Small intestine (tissue), 7 donors: Measurements from ENCODE around the gene LRP1. TPM values are rescaled to one million over a fixed set of nuclear protein-coding genes. Genes with fewer than 3 reads are reported as not detected.

ENCODE experiments used
- DNase-seq, 2 donors: peaks; one replicate each; pipeline versions ENCODE4 v3.0.0 to v3.0.0-alpha.2; 2013
- FAIRE-seq: peaks from 2 replicates; lab custom pipeline; 2012; peaks lifted over from hg19 to GRCh38; lab: Jason Lieb, UNC
- H3K27ac ChIP-seq, 3 donors: one replicate each; pipeline ENCODE4 v1.5.1; 2013; ENCODE audit warnings: low read length in 2 of 3, mild to moderate bottlenecking in 2 of 3, control low read depth in 1 of 3, inconsistent platforms in 1 of 3, low read depth in 1 of 3, moderate library complexity in 1 of 3
- H3K27me3 ChIP-seq, 3 donors: one replicate each; pipeline ENCODE4 v1.6.1; 2013; ENCODE audit warnings: low read length in 3 of 3, inconsistent platforms in 1 of 3; ENCODE audit not compliant: control insufficient read depth in 3 of 3, insufficient read depth in 3 of 3
- H3K36me3 ChIP-seq, 3 donors: one replicate each; pipeline ENCODE4 v1.6.1; 2013; ENCODE audit warnings: low read length in 3 of 3, inconsistent platforms in 1 of 3, low read depth in 1 of 3, mild to moderate bottlenecking in 1 of 3, moderate library complexity in 1 of 3; ENCODE audit not compliant: control insufficient read depth in 3 of 3, insufficient read depth in 2 of 3
- H3K4me1 ChIP-seq, 3 donors: one replicate each; pipeline ENCODE4 v1.6.1; 2013; ENCODE audit warnings: low read length in 2 of 3, inconsistent platforms in 1 of 3, low read depth in 1 of 3, mild to moderate bottlenecking in 1 of 3, moderate library complexity in 1 of 3; ENCODE audit not compliant: control insufficient read depth in 3 of 3, insufficient read depth in 2 of 3
- H3K4me3 ChIP-seq, 3 donors: one replicate each; pipeline ENCODE4 v1.5.1; 2013; ENCODE audit warnings: low read length in 3 of 3, control low read depth in 1 of 3, inconsistent platforms in 1 of 3, low read depth in 1 of 3, mild to moderate bottlenecking in 1 of 3, moderate library complexity in 1 of 3
- H3K9me3 ChIP-seq, 2 donors: one replicate each; pipeline ENCODE4 v1.6.1; 2013; ENCODE audit warnings: low read depth in 1 of 2, low read length in 1 of 2; ENCODE audit not compliant: control insufficient read depth in 2 of 2, insufficient read depth in 1 of 2
- WGBS, 3 donors: extraction: QIAGEN DNeasy Blood & Tissue Kit; methylation state at CpG; one replicate each; pipeline ENCODE4 v1.1.7; 2013; 5-methylcytosine and 5-hydroxymethylcytosine counted together
- polyA plus RNA-seq, 4 donors: library from polyadenylated mRNA; stranded (reverse) in 3 of 4; unstranded in 1 of 4; fragments of 200-250 nt in 3 of 4; fragments of 120-200 nt in 1 of 4; gene quantifications; one replicate each; pipeline versions ENCODE4 v1.2.1 to v1.2.3, GENCODE V29; 2013
- donor health status: healthy with polysubstance abuse.
- donor health status: control.
- donor health status: control.
- donor health status: Bipolar disorder and iron deficiency.
- donor health status: healthy.

LRP1 gene
- polyA plus RNA-seq, 4 donors: 24.3 to 55.3 (median 41.6) TPM

- peaks cover 2 to 91% (median 3%) of the 10 kb centered on the region in 3 donors for H3K36me3 ChIP-seq
- DNase-seq (no peak), FAIRE-seq (no peak)
- peaks cover 12 to 46% (median 24%) of the 10 kb centered on the region in 3 donors for H3K4me1 ChIP-seq
- H3K9me3 ChIP-seq: no peaks in the 10 kb centered on the region
- H3K4me3 ChIP-seq: no peak overlapping the region
- no peaks in the 10 kb centered on the region for H3K27me3 ChIP-seq
- H3K27ac ChIP-seq: no peak overlapping the region
- 73 to 83% (median 77%) methylated on average over 5 to 7 of the region's 7 CpGs for WGBS, 3 donors
Observed at GRCh38 chr12:57142727-57143126, 14.4 kb downstream of the LRP1 start.

- 78 to 84% (median 82%) methylated on average over 4 of the region's 4 CpGs for WGBS, 3 donors
- Histone ChIP-seq H3K36me3 (peaks cover 2 to 88% (median 3%) of the 10 kb centered on the region in 3 donors), H3K27ac (no peak overlapping the region), H3K27me3 (no peaks in the 10 kb centered on the region), H3K9me3 (no peaks in the 10 kb centered on the region), H3K4me1 (peaks cover 11 to 46% (median 21%) of the 10 kb centered on the region in 3 donors), H3K4me3 (no peak overlapping the region)
- no peak for DNase-seq
- FAIRE-seq: no peak
Observed at GRCh38 chr12:57143454-57143853, 15.2 kb downstream of the LRP1 start.

- FAIRE-seq (no peak), DNase-seq (no peak)
- H3K27me3 ChIP-seq: no peaks in the 10 kb centered on the region
- 62 to 73% (median 65%) methylated on average over 10 of the region's 10 CpGs for WGBS, 3 donors
- peaks cover 2 to 89% (median 3%) of the 10 kb centered on the region in 3 donors for H3K36me3 ChIP-seq
- no peak overlapping the region for H3K4me3 ChIP-seq
- no peaks in the 10 kb centered on the region for H3K9me3 ChIP-seq
- peaks cover 8 to 57% (median 18%) of the 10 kb centered on the region in 3 donors for H3K4me1 ChIP-seq
- H3K27ac ChIP-seq: peak overlapping the region in 2 of 3 donors; percentile 34 to 87
Observed at GRCh38 chr12:57145460-57146059, 17.3 kb downstream of the LRP1 start.

- Histone ChIP-seq H3K27me3 (no peaks in the 10 kb centered on the region), H3K36me3 (peaks cover under 1 to 90% (median 3%) of the 10 kb centered on the region in 3 donors), H3K4me1 (peaks cover 8 to 62% (median 18%) of the 10 kb centered on the region in 3 donors), H3K9me3 (no peaks in the 10 kb centered on the region), H3K4me3 (no peak overlapping the region), H3K27ac (peak overlapping the region in 2 of 3 donors; percentile 75 to 87)
- WGBS, 3 donors: 62 to 70% (median 66%) methylated on average over 2 of the region's 2 CpGs
- FAIRE-seq (no peak), DNase-seq (no peak)
Observed at GRCh38 chr12:57146092-57146491, 17.8 kb downstream of the LRP1 start.

GRCh38 chr12:57146961-57147944 lies 19.0 kb downstream of the LRP1 start, which contains the start of gene LRP1-AS:
TSS of gene LRP1-AS (minus strand) at chr12:57147619.
- peaks cover 0 to 90% (median 3%) of the 10 kb centered on the region in 3 donors for H3K36me3 ChIP-seq
- no peak for FAIRE-seq
- H3K4me3 ChIP-seq: peak within 1 kb of the TSS in 1 of 3 donors; percentile 5
- peaks cover 8 to 62% (median 18%) of the 10 kb centered on the region in 3 donors for H3K4me1 ChIP-seq
- 15 to 34% (median 28%) methylated on average over 8 of the region's 8 CpGs for WGBS, 3 donors
- no peaks in the 10 kb centered on the region for H3K27me3 ChIP-seq
- peak within 1 kb of the TSS; percentile 63 to 98 (median 87) for H3K27ac ChIP-seq
- H3K9me3 ChIP-seq: no peaks in the 10 kb centered on the region
- peak; percentile 93 to 96 for DNase-seq

GRCh38 chr12:57148469-57149244 lies 20.4 kb downstream of the LRP1 start:
- peak overlapping the region; percentile 43 to 98 (median 87) for H3K27ac ChIP-seq
- FAIRE-seq (no peak), DNase-seq (peak; percentile 75 to 87)
- no peak overlapping the region for H3K4me3 ChIP-seq
- H3K9me3 ChIP-seq: no peaks in the 10 kb centered on the region
- no peaks in the 10 kb centered on the region for H3K27me3 ChIP-seq
- H3K36me3 ChIP-seq: peaks cover 0 to 89% (median 3%) of the 10 kb centered on the region in 3 donors
- WGBS, 3 donors: 23 to 38% (median 31%) methylated on average over 4 of the region's 4 CpGs
- H3K4me1 ChIP-seq: peaks cover 8 to 62% (median 18%) of the 10 kb centered on the region in 3 donors

- no peaks in the 10 kb centered on the region for H3K27me3 ChIP-seq
- FAIRE-seq: no peak
- peaks cover 8 to 62% (median 18%) of the 10 kb centered on the region in 3 donors for H3K4me1 ChIP-seq
- H3K4me3 ChIP-seq: no peak overlapping the region
- WGBS, 3 donors: 42 to 45% (median 43%) methylated on average over 13 of the region's 13 CpGs
- H3K27ac ChIP-seq: peak overlapping the region; percentile 43 to 98 (median 87)
- H3K36me3 ChIP-seq: peaks cover 3 to 92% (median 4%) of the 10 kb centered on the region in 3 donors
- no peaks in the 10 kb centered on the region for H3K9me3 ChIP-seq
- DNase-seq: peak; percentile 31 to 47
Observed at GRCh38 chr12:57149245-57149900, 21.1 kb downstream of the LRP1 start.
